ENCODE results near the gene KRT14.
"Not testable (repeated sequence)": the region's sequence is repeated elsewhere in the genome, so short reads cannot be mapped to it uniquely, and the experiment has no call there.

KRT14 gene

GRCh38 chr17:41624208-41625101, 37.8 kb upstream of the KRT14 start, which contains the start of gene KRT17:
Gene KRT17 (minus strand): TSS chr17:41624575. CDS start chr17:41624509, 66 bp downstream.
- Histone ChIP-seq H3K27ac (peak within 1 kb of the TSS in 17 of 21 experiments; percentile 21 to 90 (median 72)), H3K4me3 (peak within 1 kb of the TSS; percentile 20 to 41 (median 33))

DNA sequence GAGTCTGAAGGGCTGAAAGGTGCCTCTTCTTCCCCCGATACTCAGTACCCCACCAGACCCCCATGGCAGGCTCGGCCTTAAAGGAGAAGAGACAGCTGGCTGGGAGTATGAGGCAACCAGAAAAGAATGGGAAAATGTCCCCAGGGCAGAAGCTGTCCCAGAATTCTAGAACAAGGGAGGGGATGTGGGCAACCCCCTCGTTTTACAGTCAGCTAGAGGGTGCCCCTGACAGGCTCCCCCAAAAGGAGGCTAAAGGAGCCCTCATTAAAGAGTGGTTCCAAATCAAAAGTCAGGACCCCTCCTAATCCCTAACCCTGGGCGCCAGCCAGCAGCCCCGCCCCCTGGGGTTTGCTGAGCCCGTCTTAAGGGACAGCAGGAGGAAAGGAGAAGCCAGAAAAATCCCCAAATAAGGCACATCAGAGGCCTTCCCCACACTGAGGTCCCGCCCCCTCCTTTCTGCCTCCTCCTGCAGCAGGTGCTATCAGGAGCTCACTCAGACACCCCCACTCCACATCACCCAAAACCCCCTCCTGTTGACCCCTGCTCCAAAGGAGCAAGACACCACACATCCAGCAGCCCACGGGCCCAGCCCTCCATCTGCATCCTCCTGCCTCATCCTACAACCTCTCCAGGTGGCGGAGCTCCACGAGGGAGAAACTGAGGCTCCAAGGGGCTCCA, 36.6 kb upstream of the KRT14 start:
- Histone ChIP-seq H3K4me3 (peak overlapping the region; percentile 20 to 41 (median 33)), H3K27ac (peak overlapping the region in 17 of 21 experiments; percentile 13 to 90 (median 68))

DNA sequence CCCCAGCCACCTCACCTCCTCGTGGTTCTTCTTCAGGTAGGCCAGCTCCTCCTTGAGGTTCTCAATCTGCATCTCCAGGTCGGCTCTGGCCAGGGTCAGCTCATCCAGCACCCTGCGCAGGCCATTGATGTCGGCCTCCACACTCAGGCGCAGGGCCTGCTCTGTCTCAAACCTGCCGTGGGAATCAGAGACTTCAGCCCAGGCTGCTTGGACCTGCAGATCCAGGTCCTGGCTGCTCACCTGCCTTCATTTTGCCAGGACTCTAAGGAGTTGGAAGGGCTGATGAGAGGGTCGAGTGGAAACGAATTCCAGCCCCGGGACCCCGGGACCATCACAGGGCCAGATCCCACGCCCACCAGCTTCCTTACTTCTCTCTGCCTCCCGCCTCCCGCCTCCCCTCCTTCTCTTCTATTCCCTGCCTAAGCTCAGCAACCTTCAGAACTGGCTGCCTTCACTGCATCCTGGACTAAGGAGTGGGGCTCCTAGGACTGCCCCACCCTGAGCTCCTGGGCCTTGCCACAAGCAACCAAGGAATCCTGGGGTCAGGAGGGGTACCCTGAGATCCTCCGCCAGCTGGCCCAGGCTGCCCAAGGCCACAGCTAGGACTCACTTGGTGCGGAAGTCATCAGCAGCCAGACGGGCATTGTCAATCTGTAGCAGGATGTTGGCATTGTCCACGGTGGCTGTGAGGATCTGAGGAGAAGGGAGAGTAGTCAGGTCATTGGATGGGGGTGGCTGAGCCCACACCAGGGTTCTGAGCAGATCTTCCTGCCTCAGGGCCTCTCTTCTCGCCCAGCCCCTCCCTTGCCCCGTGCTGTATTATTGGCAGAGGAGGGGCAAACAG, 35.9 kb upstream of the KRT14 start:
- peak overlapping the region; percentile 20 to 41 (median 33) for H3K4me3 ChIP-seq
- peak overlapping the region in 15 of 21 experiments; percentile 13 to 90 (median 71) for H3K27ac ChIP-seq

DNA sequence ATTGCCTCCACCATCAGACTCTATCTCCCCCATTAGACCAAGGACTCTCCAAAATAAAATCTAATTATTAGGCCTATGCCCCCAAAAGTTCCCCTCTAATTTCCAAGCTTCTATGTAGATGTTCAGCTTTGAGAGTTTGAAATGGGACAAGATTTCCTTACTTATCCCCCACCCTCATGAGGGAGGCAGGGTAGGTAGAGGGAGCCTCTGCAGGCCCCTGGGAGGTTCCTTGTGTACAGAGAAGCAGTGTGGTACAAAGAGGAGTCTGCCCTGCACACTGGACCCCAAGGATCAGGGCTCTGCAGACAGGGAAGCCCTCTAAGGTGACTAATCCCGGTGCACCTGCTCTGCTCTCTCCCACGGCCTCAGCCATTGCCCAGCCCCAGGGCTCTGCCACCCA, 35.2 kb upstream of the KRT14 start:
- Histone ChIP-seq H3K4me3 (peak overlapping the region in 5 of 7 experiments; percentile 13 to 41 (median 38)), H3K27ac (peak overlapping the region in 7 of 21 experiments; percentile 24 to 90 (median 81))

DNA sequence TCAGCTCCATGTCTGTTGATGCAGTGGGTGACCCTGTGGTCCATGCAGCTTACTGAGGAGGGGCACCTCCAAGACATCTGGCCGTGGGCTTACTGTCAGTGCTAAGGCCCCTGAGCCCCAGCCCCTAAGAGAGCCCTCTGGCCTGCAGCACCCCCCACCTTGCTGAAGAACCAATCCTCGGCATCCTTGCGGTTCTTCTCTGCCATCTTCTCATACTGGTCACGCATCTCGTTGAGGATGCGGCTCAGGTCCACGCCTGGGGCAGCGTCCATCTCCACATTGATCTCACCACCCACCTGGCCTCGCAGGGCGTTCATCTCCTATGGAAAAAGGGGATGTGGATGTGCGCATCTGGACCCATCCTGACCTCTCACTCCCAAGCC, 34.7 kb upstream of the KRT14 start:
- H3K27ac ChIP-seq: peak overlapping the region in 4 of 21 experiments; percentile 78 to 89 (median 83)
- peak overlapping the region in 2 of 7 experiments; percentile 38 to 41 for H3K4me3 ChIP-seq

- H3K27ac ChIP-seq: peak overlapping the region in 4 of 21 experiments; percentile 78 to 89 (median 83)
Measured at GRCh38 chr17:41620583-41621434, 34.1 kb upstream of the KRT14 start.

DNA sequence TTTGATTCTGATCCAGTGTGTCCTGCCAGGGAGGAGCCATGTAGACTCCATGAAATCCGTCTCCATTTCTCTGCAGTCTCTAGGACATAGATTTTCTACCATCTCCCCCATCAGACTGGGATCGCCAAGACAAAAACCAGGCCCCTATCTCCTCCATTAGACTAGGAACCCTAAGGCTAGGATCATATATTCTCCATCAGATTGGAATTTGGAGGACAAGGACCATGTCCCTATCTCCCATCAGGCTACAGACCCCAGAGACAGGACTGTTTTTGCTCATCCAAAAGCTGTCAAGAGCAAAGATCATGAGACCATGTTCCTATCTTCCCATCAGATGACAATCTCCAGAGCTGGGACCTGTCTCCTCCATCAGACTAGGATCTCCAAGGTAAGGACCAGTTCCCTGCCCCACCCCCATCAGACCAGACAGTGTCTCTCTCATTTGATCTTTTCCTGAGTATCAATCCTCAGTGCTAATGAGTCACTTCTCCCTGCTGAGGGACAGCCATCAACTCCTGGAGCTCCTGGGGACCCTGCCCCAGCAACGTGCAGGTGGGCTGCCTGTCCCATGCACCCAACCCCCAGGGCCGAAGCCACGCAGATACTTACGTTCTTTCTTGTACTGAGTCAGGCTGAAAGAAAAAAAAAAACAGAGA, 33.4 kb upstream of the KRT14 start:
- Histone ChIP-seq H3K4me3 (peak overlapping the region in 2 of 7 experiments; percentile 38 to 41), H3K27ac (peak overlapping the region in 3 of 21 experiments; percentile 46 to 89 (median 81))

More at GRCh38 chr17:41620583-41621434, 34.1 kb upstream of the KRT14 start:
- peak overlapping the region in 2 of 7 experiments; percentile 38 to 41 for H3K4me3 ChIP-seq

DNA sequence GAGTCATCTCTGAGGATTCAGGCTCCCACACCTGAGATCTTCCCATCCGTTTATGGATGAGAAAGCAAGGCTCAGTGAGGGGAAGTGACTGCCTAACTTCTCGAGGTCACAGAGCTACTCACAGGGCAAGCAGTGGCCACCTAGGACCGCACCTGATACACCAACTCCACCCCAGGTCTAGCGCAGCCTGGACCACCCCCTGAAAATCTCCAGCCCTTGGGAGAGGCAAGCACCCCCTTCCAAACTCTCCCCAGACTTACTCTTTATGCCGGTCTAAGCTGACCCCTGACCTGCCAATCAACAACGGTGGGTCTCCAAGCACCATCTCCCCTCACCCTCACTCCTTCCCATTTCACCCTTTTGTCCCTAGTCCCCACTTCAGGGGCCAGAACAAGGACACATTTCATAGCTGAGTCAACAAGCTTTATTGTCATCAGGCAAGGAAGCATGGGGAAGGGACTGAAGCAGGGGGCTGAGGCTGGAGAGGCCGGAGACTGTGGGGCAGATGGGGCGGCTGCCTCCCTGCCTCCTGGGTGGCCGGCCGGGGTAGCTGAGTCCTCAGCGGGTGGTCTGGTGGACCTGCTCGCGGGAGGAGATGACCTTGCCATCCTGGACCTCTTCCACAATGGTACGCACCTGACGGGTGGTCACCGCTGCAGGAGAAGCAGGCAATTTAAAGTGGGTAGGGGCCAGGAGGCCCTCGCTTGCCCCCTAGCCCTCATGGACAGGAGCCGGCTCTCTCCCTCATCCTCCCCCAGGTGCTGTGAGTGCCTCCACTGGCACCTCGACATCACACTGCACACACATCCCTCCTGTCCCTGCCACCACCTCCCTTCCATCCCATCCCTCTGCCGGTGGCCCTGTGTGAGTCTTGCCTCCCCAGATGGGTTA, 32.6 kb upstream of the KRT14 start:
- Histone ChIP-seq H3K4me3 (peak overlapping the region in 1 of 7 experiments; percentile 38), H3K27ac (peak overlapping the region in 2 of 21 experiments; percentile 46 to 89)

- peak overlapping the region in 1 of 7 experiments; percentile 38 for H3K4me3 ChIP-seq
Measured at GRCh38 chr17:41618341-41619035, 31.8 kb upstream of the KRT14 start.

GRCh38 chr17:41617698-41618097, 31.0 kb upstream of the KRT14 start:
- no peak overlapping the region for H3K4me3 ChIP-seq
- H3K27ac ChIP-seq: peak overlapping the region in 3 of 21 experiments; percentile 17 to 89 (median 46)

More at GRCh38 chr17:41618341-41619035, 31.8 kb upstream of the KRT14 start:
- H3K27ac ChIP-seq: peak overlapping the region in 3 of 21 experiments; percentile 2 to 89 (median 46)

DNA sequence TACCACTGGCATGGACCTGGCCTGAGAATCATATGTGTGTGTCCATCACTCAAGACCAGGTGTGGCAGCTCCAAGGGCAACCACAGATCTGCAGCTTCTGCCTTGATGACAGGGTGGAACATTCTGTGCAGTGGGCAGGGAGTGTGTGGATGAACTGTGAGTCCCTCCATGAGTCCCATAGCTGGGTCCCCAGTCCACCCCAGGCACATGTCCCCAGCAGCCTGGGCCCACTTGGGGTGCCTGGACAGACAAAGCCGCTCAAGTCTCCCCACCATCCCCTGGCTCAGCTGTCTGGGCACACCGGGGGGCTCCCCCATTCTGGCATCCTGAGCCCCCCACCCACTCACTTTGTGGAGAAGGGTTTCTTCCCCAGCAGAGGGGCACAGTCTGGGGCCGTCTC, 30.4 kb upstream of the KRT14 start:
- no peak overlapping the region for H3K4me3 ChIP-seq
- H3K27ac ChIP-seq: peak overlapping the region in 2 of 21 experiments; percentile 17 to 89

DNA sequence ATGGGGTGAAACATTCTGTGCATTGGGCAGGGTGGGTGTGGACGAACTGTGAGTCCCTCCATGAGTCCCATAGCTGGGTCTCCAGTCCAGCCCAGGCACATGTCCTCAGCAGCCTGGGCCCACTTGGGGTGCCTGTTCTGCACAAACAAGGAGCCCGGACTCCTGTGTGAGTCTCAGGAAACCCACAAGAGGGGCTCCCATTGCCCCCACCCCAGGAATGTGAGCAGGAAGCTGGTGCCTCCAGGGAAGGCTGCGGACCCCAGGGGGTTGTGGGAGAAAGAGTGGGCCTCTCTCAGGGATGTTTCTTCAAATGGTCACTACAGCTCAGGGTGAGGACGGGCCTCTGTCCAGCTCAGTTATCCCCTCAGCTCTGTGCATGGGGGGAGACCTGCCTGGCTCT, 29.8 kb upstream of the KRT14 start:
- H3K4me3 ChIP-seq: not testable (repeated sequence)

DNA sequence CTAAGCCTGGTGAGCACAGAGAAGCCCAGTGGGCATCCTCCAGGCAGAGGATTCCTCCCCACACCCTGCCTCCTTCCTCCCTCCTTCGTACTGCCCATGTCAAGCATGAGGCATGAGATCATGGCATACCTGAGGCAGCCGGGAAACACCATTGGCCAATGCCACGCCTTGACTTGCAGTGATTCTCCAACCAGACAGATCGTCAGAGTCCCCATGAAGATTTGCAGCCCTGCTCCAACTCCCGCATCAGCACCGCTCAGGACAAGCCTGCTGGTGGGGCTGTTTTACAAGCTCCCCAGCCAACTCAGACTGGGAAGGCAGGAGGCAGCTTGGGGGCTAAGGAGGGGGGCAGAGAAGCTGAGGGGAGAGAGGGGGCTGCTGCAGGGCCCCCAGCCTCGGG, 28.8 kb upstream of the KRT14 start:
- Histone ChIP-seq H3K4me3 (no peak overlapping the region), H3K27ac (peak overlapping the region in 2 of 21 experiments; percentile 16 to 44)

More for the DNA sequence above, 29.8 kb upstream of the KRT14 start:
- H3K27ac ChIP-seq: peak overlapping the region in 1 of 21 experiments; percentile 44

GRCh38 chr17:41614767-41615166, 28.1 kb upstream of the KRT14 start:
- H3K27ac ChIP-seq, H3K4me3 ChIP-seq: not testable (repeated sequence)

- Histone ChIP-seq H3K27ac (no peak overlapping the region), H3K4me3 (no peak overlapping the region)
Measured at GRCh38 chr17:41614098-41614497, 27.4 kb upstream of the KRT14 start.
